Measurements from ENCODE around the gene WDR83. TPM values are rescaled to one million over a fixed set of nuclear protein-coding genes. Genes with fewer than 3 reads are reported as not detected.
A peak's percentile ranks its signal among the peaks of the same experiment; 100 is the strongest.
"Not testable (repeated sequence)": the region's sequence is repeated elsewhere in the genome, so short reads cannot be mapped to it uniquely, and the experiment has no call there.

Gene WDR83
- total RNA-seq, 1 donor from 2014 or later, result 19.0 TPM

- peaks cover 6% of the 10 kb centered on the region for H3K27me3 Mint-ChIP-seq (ENCODE audit: low read depth)
- peaks cover 12% of the 10 kb centered on the region for H3K4me1 Mint-ChIP-seq
- H3K36me3 Mint-ChIP-seq (ENCODE audit: low read depth), result no peaks in the 10 kb centered on the region
- no peak for TF ChIP-seq CTCF (conservative IDR thresholded peaks at IDR 0.05)
- H3K9me3 Mint-ChIP-seq, result no peaks in the 10 kb centered on the region
- DNase-seq (ENCODE audit: low read depth, low spot score), result no peak
- peak overlapping the region; percentile 96 for H3K4me3 Mint-ChIP-seq
- peak overlapping the region; percentile 89 for H3K27ac Mint-ChIP-seq (ENCODE audit: unreplicated experiment)
Observed at GRCh38 chr19:12695997-12696365, 29.4 kb downstream of the WDR83 start.

GRCh38 chr19:12696366-12697335, 30.0 kb downstream of the WDR83 start, which contains the start of gene FBXW9:
Gene FBXW9 (minus strand): TSS chr19:12696631. CDS start chr19:12696581, 50 bp downstream.
- DNase-seq (ENCODE audit: low read depth, low spot score), result peak; percentile 98
- H3K4me1 Mint-ChIP-seq, result peaks cover 12% of the 10 kb centered on the region
- H3K27me3 Mint-ChIP-seq (ENCODE audit: low read depth), result peaks cover 6% of the 10 kb centered on the region
- no peaks in the 10 kb centered on the region for H3K36me3 Mint-ChIP-seq (ENCODE audit: low read depth)
- TF ChIP-seq CTCF (conservative IDR thresholded peaks at IDR 0.05), result no peak
- peak within 1 kb of the TSS; percentile 96 for H3K4me3 Mint-ChIP-seq
- H3K27ac Mint-ChIP-seq (ENCODE audit: unreplicated experiment), result peak within 1 kb of the TSS; percentile 94
- no peaks in the 10 kb centered on the region for H3K9me3 Mint-ChIP-seq

- H3K9me3 Mint-ChIP-seq; H3K27me3 Mint-ChIP-seq (ENCODE audit: low read depth); H3K27ac Mint-ChIP-seq (ENCODE audit: unreplicated experiment); DNase-seq (ENCODE audit: low read depth, low spot score); H3K36me3 Mint-ChIP-seq (ENCODE audit: low read depth): not testable (repeated sequence)
- Mint-ChIP-seq H3K4me3 (peak overlapping the region; percentile 44), H3K4me1 (peaks cover 12% of the 10 kb centered on the region)
Observed at GRCh38 chr19:12697425-12697824, 30.8 kb downstream of the WDR83 start.

- peaks cover 8% of the 10 kb centered on the region for H3K27me3 Mint-ChIP-seq (ENCODE audit: low read depth)
- DNase-seq (ENCODE audit: low read depth, low spot score), result no peak
- no peak overlapping the region for H3K27ac Mint-ChIP-seq (ENCODE audit: unreplicated experiment)
- no peak for TF ChIP-seq CTCF (conservative IDR thresholded peaks at IDR 0.05)
- H3K9me3 Mint-ChIP-seq, result no peaks in the 10 kb centered on the region
- peaks cover 3% of the 10 kb centered on the region for H3K36me3 Mint-ChIP-seq (ENCODE audit: low read depth)
- H3K4me3 Mint-ChIP-seq, result peak overlapping the region; percentile 74
- peaks cover 15% of the 10 kb centered on the region for H3K4me1 Mint-ChIP-seq
Observed at GRCh38 chr19:12698138-12698537, 31.5 kb downstream of the WDR83 start.

- H3K4me1 Mint-ChIP-seq, result peaks cover 12% of the 10 kb centered on the region
- H3K4me3 Mint-ChIP-seq, result no peak overlapping the region
- H3K36me3 Mint-ChIP-seq (ENCODE audit: low read depth), result peaks cover 11% of the 10 kb centered on the region
- H3K27me3 Mint-ChIP-seq (ENCODE audit: low read depth), result peaks cover 5% of the 10 kb centered on the region
- no peak for TF ChIP-seq CTCF (conservative IDR thresholded peaks at IDR 0.05)
- H3K27ac Mint-ChIP-seq (ENCODE audit: unreplicated experiment), result no peak overlapping the region
- H3K9me3 Mint-ChIP-seq, result no peaks in the 10 kb centered on the region
- no peak for DNase-seq (ENCODE audit: low read depth, low spot score)
Observed at GRCh38 chr19:12701596-12702282, 35.1 kb downstream of the WDR83 start.

All from neural crest cell (in vitro differentiated cells).